HT1080 (cell line): ENCODE measurements around the gene LMO7. TPM values are rescaled to one million over a fixed set of nuclear protein-coding genes. Genes with fewer than 3 reads are reported as not detected.
"Not testable (repeated sequence)": the region's sequence is repeated elsewhere in the genome, so short reads cannot be mapped to it uniquely, and the experiment has no call there.

Source experiments
- DNase-seq: peaks from one replicate; pipeline ENCODE4 v3.0.0-alpha.2; 2015; ENCODE audit warnings: low read depth
- total RNA-seq: library from RNA; depleted of rRNA; stranded (reverse); fragments of >200 nt; shearing (Covaris generic); gene quantifications from 2 replicates; pipeline ENCODE4 v1.2.3, GENCODE V29; 2014

LMO7 gene
- total RNA-seq, 1 experiment from 2014 or later: 58.1 TPM

GRCh38 chr13:75699062-75699461 lies 62.9 kb downstream of the LMO7 start:
- no peak for DNase-seq

GRCh38 chr13:75699717-75700116 lies 63.6 kb downstream of the LMO7 start:
- DNase-seq: not testable (repeated sequence)

DNA sequence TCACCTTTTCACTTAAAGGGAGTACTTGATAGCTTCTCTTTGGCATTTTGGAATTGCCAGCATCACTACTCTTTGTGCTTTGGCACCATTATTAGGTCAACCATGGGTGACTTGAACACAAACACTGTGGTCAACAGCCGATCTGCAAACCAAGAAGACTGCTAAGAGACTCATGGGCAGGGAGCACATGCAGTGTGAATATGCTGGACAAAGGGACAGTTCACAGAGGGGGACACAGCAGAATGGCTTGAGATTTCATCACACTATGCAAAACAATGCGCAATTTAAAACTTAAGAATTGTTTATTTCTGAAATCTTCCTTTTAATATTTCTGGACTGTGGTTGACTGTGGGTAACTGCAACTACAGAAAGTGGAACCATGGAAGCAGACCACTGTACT lies 64.4 kb downstream of the LMO7 start:
- DNase-seq: no peak

GRCh38 chr13:75702476-75702875 lies 66.3 kb downstream of the LMO7 start:
- no peak for DNase-seq

- DNase-seq: no peak
Measured at GRCh38 chr13:75703769-75704168, 67.6 kb downstream of the LMO7 start.

GRCh38 chr13:75704194-75704926 lies 68.2 kb downstream of the LMO7 start:
- DNase-seq: no peak

GRCh38 chr13:75704927-75705288 lies 68.8 kb downstream of the LMO7 start:
- DNase-seq: no peak

- DNase-seq: peak; percentile 83
Measured at GRCh38 chr13:75705395-75705794, 69.3 kb downstream of the LMO7 start.

DNA sequence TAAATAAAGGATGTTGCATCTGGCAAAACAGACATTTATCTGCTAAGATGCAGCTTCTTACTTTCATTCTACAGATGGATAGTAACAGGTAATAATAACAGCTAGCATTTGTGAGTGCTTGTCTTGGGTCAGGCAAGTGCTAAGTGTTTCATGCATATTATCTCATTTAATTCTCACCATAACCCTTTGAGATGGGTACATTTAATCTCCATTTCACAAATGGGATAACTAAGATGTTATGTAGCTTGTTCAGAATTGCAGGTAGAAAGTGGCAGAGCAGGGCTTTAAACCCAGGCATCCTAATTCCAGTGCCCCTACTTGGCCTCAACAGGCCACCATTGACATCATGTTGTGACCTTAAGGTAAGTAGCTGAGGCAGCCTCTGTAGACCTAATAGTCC lies 69.8 kb downstream of the LMO7 start:
- no peak for DNase-seq

DNA sequence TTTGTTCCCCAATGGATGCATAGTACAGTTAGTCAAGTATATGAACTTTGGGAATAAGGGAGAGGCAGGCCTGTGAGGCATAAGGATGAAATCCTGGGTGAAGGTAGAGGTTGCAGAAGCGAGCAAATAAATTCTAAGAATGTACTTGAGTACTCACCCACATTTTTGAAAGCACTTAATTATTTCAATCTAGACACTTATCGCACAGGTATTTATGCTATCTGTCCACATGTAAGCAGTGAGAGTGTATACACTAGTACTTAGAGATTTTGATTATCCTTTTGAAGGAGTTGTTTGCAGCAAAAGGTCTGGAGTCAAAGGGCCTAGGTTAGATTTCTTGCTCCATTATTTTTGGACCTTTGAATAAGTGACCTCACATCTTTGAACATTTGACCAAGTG lies 77.7 kb downstream of the LMO7 start:
- DNase-seq: no peak

GRCh38 chr13:75715601-75716523 lies 79.7 kb downstream of the LMO7 start:
- no peak for DNase-seq

DNA sequence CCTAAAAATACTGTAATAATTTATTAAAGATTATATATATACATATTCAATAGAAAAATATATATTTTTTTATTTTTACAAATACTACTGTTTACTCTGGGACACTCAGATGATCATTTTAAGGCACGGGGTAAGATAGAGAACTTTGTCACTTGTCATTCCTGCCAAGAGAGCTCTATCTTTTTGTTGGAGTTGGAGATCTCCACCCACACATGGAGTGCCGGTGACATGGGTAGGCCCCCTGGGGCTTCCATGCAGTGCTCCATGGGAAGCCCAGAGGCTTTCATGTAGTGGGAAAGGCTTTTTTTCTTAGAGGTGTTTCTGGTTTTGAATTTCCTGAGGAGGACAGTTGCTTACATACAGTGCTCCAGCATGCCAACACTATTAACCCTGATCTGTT lies 81.4 kb downstream of the LMO7 start:
- no peak for DNase-seq

DNA sequence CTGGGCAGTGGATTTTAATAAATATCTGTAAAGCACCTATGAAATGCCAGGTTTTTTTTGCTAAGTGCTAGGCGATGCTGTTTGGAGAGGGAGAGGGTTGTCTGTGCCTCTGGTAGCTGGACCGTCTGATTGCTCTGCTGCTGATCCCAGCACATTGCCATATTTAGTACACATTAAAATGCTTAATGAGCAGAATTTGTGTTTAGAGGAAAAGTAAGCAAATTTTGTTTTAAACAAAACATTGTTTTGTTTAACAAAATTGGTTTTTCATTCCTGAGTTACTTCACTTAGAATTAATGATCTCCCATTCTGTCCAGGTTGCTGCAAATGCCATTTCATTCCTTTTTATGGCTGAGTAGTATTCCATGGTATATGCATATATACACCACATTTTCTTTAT lies 85.2 kb downstream of the LMO7 start:
- DNase-seq: no peak

DNA sequence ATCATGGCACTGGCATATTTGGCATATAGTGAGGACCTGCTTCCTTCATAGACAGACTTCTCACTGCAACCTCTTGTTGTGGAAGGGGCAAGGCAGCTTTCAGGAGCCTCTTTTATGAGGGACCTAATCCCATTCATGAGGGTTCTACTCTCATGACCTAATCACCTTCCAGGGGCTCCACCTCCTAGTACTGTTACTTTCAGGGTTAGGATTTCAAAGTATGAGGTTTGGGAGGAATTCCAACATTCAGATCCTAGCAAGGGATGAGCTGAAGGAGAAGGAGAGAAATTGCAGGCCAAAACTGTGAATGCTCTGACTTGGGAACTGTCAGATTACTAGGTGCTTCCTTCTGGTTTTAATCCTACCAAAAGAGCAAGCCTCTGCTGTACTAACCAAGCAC lies 87.8 kb downstream of the LMO7 start:
- no peak for DNase-seq

DNA sequence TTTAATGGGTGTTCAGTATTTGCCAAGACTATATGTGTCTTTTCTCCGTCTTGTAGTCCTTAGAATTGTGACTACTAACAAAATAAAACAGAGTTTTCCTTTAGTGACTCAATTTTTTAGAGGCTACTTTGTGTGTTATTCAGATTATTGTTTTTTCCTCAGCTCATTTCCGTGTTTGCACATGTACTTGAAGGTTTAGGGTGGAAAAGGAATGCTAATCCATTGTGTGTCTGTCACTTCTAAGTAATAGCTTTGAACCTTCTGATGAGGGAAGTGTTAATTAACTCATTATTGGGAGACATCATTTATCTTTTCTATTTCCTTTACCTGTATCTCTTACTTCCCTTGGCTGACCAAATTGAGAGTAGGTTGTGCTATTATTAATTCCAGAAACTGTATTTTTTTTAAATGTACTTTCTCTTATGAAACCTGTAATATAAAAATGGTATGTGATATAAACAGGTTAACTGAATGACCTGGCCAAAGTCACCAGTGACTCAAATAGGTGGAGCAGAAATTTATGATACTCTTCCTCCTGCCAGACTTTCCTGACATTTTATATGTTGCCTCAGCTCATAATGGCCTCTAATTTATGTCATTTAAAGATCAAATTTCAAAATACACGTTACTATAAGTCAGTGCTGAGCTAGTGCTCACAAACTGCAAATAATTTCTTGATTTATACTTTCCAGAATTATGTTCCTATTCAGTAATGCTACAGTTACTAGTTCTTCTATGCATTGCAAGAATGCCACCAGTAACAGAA lies 88.8 kb downstream of the LMO7 start:
- no peak for DNase-seq

DNA sequence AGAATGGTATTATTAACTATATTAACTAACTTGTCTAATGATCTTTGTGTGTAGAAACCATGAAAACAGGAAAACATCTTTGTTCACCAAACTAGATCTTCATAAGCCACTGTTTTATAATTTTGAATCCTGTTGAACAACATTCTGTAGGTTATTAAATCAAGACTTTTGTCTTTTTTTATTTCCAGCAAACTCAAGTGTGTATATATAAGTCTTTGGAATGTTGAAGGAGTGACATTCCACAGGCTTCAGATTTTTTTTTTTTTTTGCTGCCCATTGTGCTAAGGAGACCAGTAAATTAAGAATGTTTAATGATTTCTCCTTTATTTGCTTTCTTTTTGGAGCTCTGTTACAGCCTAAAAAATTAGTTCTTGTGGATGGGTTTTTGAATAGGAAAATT lies 89.6 kb downstream of the LMO7 start:
- no peak for DNase-seq

DNA sequence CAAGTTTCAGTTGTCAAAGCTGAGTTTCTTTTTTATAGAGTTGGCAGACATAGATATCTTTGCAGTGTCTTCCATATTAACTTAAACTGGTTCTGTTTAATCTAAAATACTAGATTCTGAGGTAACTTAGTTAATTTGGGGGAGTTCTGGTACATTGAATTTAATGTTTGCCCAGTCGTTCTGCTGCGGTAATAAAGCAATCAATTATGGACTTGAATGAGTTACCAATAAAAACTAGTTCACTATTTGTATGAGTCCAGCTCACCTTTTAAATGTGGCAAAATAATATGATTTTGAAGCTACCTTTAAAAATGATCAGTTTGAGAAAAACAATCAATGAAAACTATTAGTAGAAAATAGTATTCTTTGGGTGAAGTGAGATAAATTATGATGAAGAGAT lies 90.2 kb downstream of the LMO7 start:
- DNase-seq: no peak

DNA sequence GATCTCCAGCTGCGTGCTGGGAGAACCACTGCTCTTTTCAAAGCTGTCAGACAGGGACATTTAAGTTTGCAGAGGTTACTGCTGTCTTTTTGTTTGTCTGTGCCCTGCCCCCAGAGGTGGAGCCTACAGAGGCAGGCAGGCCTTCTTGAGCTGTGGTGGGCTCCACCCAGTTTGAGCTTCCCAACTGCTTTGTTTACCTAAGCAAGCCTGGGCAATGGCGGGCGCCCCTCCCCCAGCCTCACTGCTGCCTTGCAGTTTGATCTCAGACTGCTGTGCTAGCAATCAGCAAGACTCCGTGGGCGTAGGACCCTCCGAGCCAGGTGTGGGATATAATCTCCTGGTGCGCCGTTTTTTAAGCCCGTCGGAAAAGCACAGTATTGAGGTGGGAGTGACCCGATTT lies 97.0 kb downstream of the LMO7 start:
- not testable (repeated sequence) for DNase-seq

- DNase-seq: no peak
Measured at GRCh38 chr13:75736173-75736572, 100.0 kb downstream of the LMO7 start.

- DNase-seq: no peak
Measured at GRCh38 chr13:75738841-75739240, 102.7 kb downstream of the LMO7 start.

- DNase-seq: peak; percentile 67
Measured at GRCh38 chr13:75739244-75739868, 103.2 kb downstream of the LMO7 start.
